Neural progenitor cell (in vitro differentiated cells): Measurements from ENCODE around the gene IRX3.

ENCODE experiments used
- CTCF ChIP-seq: fragments of 200-600 bp; sonication (generic); IDR thresholded peaks from 2 replicates; pipeline ENCODE4 v1.5.1; 2017; ENCODE audit warnings: antibody characterized with exemption, mild to moderate bottlenecking
- EZH2 ChIP-seq: fragments of 200-600 bp; sonication (generic); IDR thresholded peaks from 2 replicates; pipeline ENCODE4 v1.6.1; 2017; ENCODE audit warnings: antibody characterized with exemption, mild to moderate bottlenecking, moderate library complexity

GRCh38 chr16:54313789-54314188 lies 27.2 kb upstream of the IRX3 start:
- TF ChIP-seq CTCF (no peak), EZH2 (no peak)
